CD8-positive, alpha-beta memory T cell (primary cell): ENCODE results near the gene ZNF148. TPM values are rescaled to one million over a fixed set of nuclear protein-coding genes. Genes with fewer than 3 reads are reported as not detected.

Source experiments
- CTCF ChIA-PET: fragments of 350-600 bp; sonication (Branson Sonifier 250); formaldehyde crosslinking; loops from one replicate; lab custom pipeline; 2021; ENCODE audit warnings: antibody characterized with exemption; lab: Charles Lee
- POLR2A ChIA-PET: fragments of 350-600 bp; sonication (Branson Sonifier 250); formaldehyde crosslinking; loops from one replicate; lab custom pipeline; 2021; ENCODE audit warnings: antibody characterized with exemption; lab: Charles Lee
- DNase-seq, 5 donors: peaks; one replicate each; pipeline versions ENCODE4 v3.0.0 to v3.0.0-alpha.2; 2020 to 2022; ENCODE audit warnings: mixed read lengths in 1 of 5
- H3K27ac ChIP-seq: one replicate; pipeline ENCODE4 v1.7.0; 2013; ENCODE audit warnings: low read depth, mild to moderate bottlenecking, low read length, moderate library complexity
- H3K27me3 ChIP-seq: 2 replicates; pipeline ENCODE4 v1.7.0; 2013; ENCODE audit warnings: low read length, mild to moderate bottlenecking; ENCODE audit not compliant: insufficient read depth, poor library complexity, severe bottlenecking
- H3K36me3 ChIP-seq: 2 replicates; pipeline ENCODE4 v1.7.0; 2013; ENCODE audit warnings: mild to moderate bottlenecking, low read length, moderate library complexity; ENCODE audit not compliant: insufficient read depth
- H3K4me1 ChIP-seq: 2 replicates; pipeline ENCODE4 v1.7.0; 2013; ENCODE audit warnings: mild to moderate bottlenecking, low read length, moderate library complexity; ENCODE audit not compliant: insufficient read depth
- H3K4me3 ChIP-seq: 2 replicates; pipeline ENCODE4 v1.7.0; 2013; ENCODE audit warnings: mild to moderate bottlenecking, low read length
- H3K9me3 ChIP-seq: 2 replicates; pipeline ENCODE4 v1.7.0; 2013; ENCODE audit warnings: mild to moderate bottlenecking, low read length
- H3K27ac Mint-ChIP-seq, 8 donors: one replicate each; pipeline ENCODE4 v1.8.0; 2020 to 2021; ENCODE audit warnings: mixed read lengths in 8 of 8, mild to moderate bottlenecking in 6 of 8, inconsistent platforms in 3 of 8, moderate library complexity in 3 of 8
- H3K27me3 Mint-ChIP-seq, 2 donors: one replicate each; pipeline ENCODE4 v1.8.0; 2020 to 2021; ENCODE audit warnings: mixed read lengths in 2 of 2, mild to moderate bottlenecking in 1 of 2, moderate library complexity in 1 of 2
- H3K36me3 Mint-ChIP-seq, 3 donors: one replicate each; pipeline ENCODE4 v1.8.0; 2020 to 2021; ENCODE audit warnings: mixed read lengths in 3 of 3, inconsistent platforms in 1 of 3, mild to moderate bottlenecking in 1 of 3
- H3K4me1 Mint-ChIP-seq, 3 donors: one replicate each; pipeline ENCODE4 v1.8.0; 2020 to 2021; ENCODE audit warnings: mixed read lengths in 3 of 3, inconsistent platforms in 1 of 3, mild to moderate bottlenecking in 1 of 3
- H3K4me3 Mint-ChIP-seq, 7 donors: one replicate each; pipeline ENCODE4 v1.8.0; 2020 to 2021; ENCODE audit warnings: mixed read lengths in 7 of 7, mild to moderate bottlenecking in 6 of 7, moderate library complexity in 4 of 7, inconsistent platforms in 2 of 7
- H3K9me3 Mint-ChIP-seq, 5 donors: one replicate each; pipeline ENCODE4 v1.8.0; 2020 to 2022; ENCODE audit warnings: mixed read lengths in 5 of 5, mild to moderate bottlenecking in 3 of 5, moderate library complexity in 2 of 5, inconsistent platforms in 1 of 5
- polyA plus RNA-seq: library from polyadenylated mRNA; unstranded; fragments of 300-500 nt; fragmentation: Illumina TruSeq; gene quantifications from one replicate; pipeline ENCODE4 v1.2.3, GENCODE V29; 2021
- total RNA-seq, 2 experiments: library from RNA; stranded (reverse); gene quantifications; one replicate each; pipeline ENCODE4 v1.2.3, GENCODE V29; 2021

ZNF148 gene
- total and polyA plus RNA-seq, 3 experiments from 2014 or later: 35.4 to 69.6 (median 39.3) TPM

GRCh38 chr3:125267460-125267859, 107.7 kb downstream of the ZNF148 start:
- no peak overlapping the region for H3K4me3 Mint-ChIP-seq
- Histone ChIP-seq H3K4me3 (no peak overlapping the region), H3K36me3 (no peaks in the 10 kb centered on the region), H3K27me3 (no peaks in the 10 kb centered on the region), H3K4me1 (no peaks in the 10 kb centered on the region), H3K9me3 (no peaks in the 10 kb centered on the region), H3K27ac (no peak overlapping the region)
- CTCF ChIA-PET: interaction anchor here (0.6 kb wide), 1 partner anchor 113 kb away, joined by 3 read pairs; no protein-coding TSS in a partner anchor
- H3K4me1 Mint-ChIP-seq: peaks cover 19 to 32% (median 28%) of the 10 kb centered on the region in 3 donors
- peaks cover 0 to 57% (median 27%) of the 10 kb centered on the region in 3 donors for H3K36me3 Mint-ChIP-seq
- POLR2A ChIA-PET: no interaction called here
- H3K27ac Mint-ChIP-seq: peak overlapping the region in 1 of 8 donors; percentile 1
- no peaks in the 10 kb centered on the region for H3K9me3 Mint-ChIP-seq
- DNase-seq: no peak
- H3K27me3 Mint-ChIP-seq: no peaks in the 10 kb centered on the region

- H3K36me3 ChIP-seq: no peaks in the 10 kb centered on the region
- ChIA-PET POLR2A (no interaction called here), CTCF (interaction anchor here (0.6 kb wide), 1 partner anchor 113 kb away, joined by 3 read pairs; no protein-coding TSS in a partner anchor)
- DNase-seq: no peak
- H3K27ac Mint-ChIP-seq: no peak overlapping the region
- H3K9me3 Mint-ChIP-seq: no peaks in the 10 kb centered on the region
- H3K4me3 ChIP-seq: no peak overlapping the region
- H3K4me1 ChIP-seq: no peaks in the 10 kb centered on the region
- no peaks in the 10 kb centered on the region for H3K27me3 ChIP-seq
- peaks cover 0 to 55% (median 25%) of the 10 kb centered on the region in 3 donors for H3K36me3 Mint-ChIP-seq
- H3K27ac ChIP-seq: no peak overlapping the region
- no peaks in the 10 kb centered on the region for H3K27me3 Mint-ChIP-seq
- H3K4me1 Mint-ChIP-seq: peaks cover 19 to 32% (median 31%) of the 10 kb centered on the region in 3 donors
- no peaks in the 10 kb centered on the region for H3K9me3 ChIP-seq
- no peak overlapping the region for H3K4me3 Mint-ChIP-seq
Measured at GRCh38 chr3:125266971-125267370, 108.2 kb downstream of the ZNF148 start.

GRCh38 chr3:125262161-125262560, 113.0 kb downstream of the ZNF148 start:
- ChIA-PET CTCF (interaction anchor here (0.6 kb wide), 1 partner anchor 302 kb away, joined by 3 read pairs; no protein-coding TSS in a partner anchor), POLR2A (no interaction called here)

GRCh38 chr3:125261031-125261430, 114.1 kb downstream of the ZNF148 start:
- Mint-ChIP-seq H3K4me3 (no peak overlapping the region), H3K4me1 (peaks cover 5 to 17% (median 6%) of the 10 kb centered on the region in 3 donors), H3K9me3 (peaks cover 2 to 9% (median 6%) of the 10 kb centered on the region in 5 donors), H3K36me3 (peaks cover 14 to 47% (median 20%) of the 10 kb centered on the region in 3 donors), H3K27ac (peak overlapping the region in 1 of 8 donors; percentile 14), H3K27me3 (no peaks in the 10 kb centered on the region)
- H3K27ac ChIP-seq: no peak overlapping the region
- no peak for DNase-seq
- CTCF ChIA-PET: no interaction called here
- H3K36me3 ChIP-seq: no peaks in the 10 kb centered on the region
- no peaks in the 10 kb centered on the region for H3K9me3 ChIP-seq
- no peaks in the 10 kb centered on the region for H3K27me3 ChIP-seq
- H3K4me1 ChIP-seq: no peaks in the 10 kb centered on the region
- H3K4me3 ChIP-seq: no peak overlapping the region
- POLR2A ChIA-PET: no interaction called here

More at GRCh38 chr3:125262161-125262560, 113.0 kb downstream of the ZNF148 start:
- H3K4me1 Mint-ChIP-seq: peaks cover 15 to 29% (median 15%) of the 10 kb centered on the region in 3 donors
- H3K4me3 Mint-ChIP-seq: no peak overlapping the region
- no peaks in the 10 kb centered on the region for H3K36me3 ChIP-seq
- no peak overlapping the region for H3K4me3 ChIP-seq
- no peak overlapping the region for H3K27ac ChIP-seq
- H3K9me3 Mint-ChIP-seq: peaks cover 2 to 5% (median 3%) of the 10 kb centered on the region in 5 donors
- no peak overlapping the region for H3K27ac Mint-ChIP-seq
- no peaks in the 10 kb centered on the region for H3K27me3 ChIP-seq
- H3K27me3 Mint-ChIP-seq: no peaks in the 10 kb centered on the region
- peaks cover 6 to 46% (median 20%) of the 10 kb centered on the region in 3 donors for H3K36me3 Mint-ChIP-seq
- no peaks in the 10 kb centered on the region for H3K4me1 ChIP-seq
- DNase-seq: no peak
- H3K9me3 ChIP-seq: no peaks in the 10 kb centered on the region

DNA sequence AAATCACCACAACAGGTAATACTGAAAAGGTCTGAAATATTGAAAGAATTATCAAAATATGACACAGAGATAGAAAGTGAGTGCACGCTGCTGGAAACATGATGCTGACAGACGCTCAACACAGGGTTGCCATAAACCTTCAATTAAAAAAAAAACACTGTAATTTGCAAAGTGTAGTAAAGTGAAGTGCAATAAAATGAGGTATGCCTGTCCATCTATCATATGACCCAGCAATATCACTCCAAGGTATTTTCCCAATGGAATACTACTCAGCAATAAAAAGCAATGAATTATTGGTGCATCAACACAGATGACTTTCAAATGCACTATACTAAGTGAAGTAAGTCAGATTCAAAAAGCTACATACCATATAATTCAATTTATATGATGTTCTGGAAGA, 115.0 kb downstream of the ZNF148 start:
- Histone ChIP-seq H3K4me1 (no peaks in the 10 kb centered on the region), H3K36me3 (no peaks in the 10 kb centered on the region), H3K9me3 (no peaks in the 10 kb centered on the region), H3K27ac (no peak overlapping the region), H3K4me3 (no peak overlapping the region), H3K27me3 (no peaks in the 10 kb centered on the region)
- CTCF ChIA-PET: no interaction called here
- H3K27ac Mint-ChIP-seq: peak overlapping the region in 2 of 8 donors; percentile 22 to 25
- H3K4me1 Mint-ChIP-seq: peaks cover 5 to 13% (median 6%) of the 10 kb centered on the region in 3 donors
- peaks cover 2 to 9% (median 6%) of the 10 kb centered on the region in 5 donors for H3K9me3 Mint-ChIP-seq
- DNase-seq: no peak
- no peaks in the 10 kb centered on the region for H3K27me3 Mint-ChIP-seq
- no peak overlapping the region for H3K4me3 Mint-ChIP-seq
- H3K36me3 Mint-ChIP-seq: peaks cover 14 to 47% (median 19%) of the 10 kb centered on the region in 3 donors
- POLR2A ChIA-PET: no interaction called here

DNA sequence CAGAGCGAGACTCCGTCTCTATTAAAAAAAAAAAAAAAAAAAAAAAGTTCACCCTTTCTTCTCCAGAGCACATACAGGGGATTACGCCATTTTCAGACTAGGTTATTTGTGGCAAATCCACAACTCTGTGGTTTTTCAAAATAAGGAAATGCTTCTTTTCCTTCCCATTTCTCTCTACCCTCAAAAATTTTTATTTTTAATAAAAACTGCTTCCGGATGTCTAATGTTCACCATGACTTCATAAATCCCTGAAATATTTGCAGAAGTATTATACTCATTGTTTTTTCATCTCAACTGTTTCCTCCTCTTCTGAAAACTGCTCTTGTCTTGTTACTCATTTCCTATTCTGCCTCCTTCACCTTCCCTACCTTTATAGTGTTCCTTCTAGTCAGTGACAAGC, 117.6 kb downstream of the ZNF148 start:
- Mint-ChIP-seq H3K9me3 (peaks cover 2 to 9% (median 6%) of the 10 kb centered on the region in 5 donors), H3K27ac (no peak overlapping the region), H3K4me1 (peaks cover 5 to 21% (median 6%) of the 10 kb centered on the region in 3 donors), H3K27me3 (no peaks in the 10 kb centered on the region), H3K36me3 (peaks cover 14 to 37% (median 16%) of the 10 kb centered on the region in 3 donors), H3K4me3 (no peak overlapping the region)
- DNase-seq: no peak
- CTCF ChIA-PET: no interaction called here
- Histone ChIP-seq H3K9me3 (no peaks in the 10 kb centered on the region), H3K27me3 (no peaks in the 10 kb centered on the region), H3K4me1 (no peaks in the 10 kb centered on the region), H3K4me3 (no peak overlapping the region), H3K27ac (no peak overlapping the region), H3K36me3 (no peaks in the 10 kb centered on the region)
- POLR2A ChIA-PET: no interaction called here

DNA sequence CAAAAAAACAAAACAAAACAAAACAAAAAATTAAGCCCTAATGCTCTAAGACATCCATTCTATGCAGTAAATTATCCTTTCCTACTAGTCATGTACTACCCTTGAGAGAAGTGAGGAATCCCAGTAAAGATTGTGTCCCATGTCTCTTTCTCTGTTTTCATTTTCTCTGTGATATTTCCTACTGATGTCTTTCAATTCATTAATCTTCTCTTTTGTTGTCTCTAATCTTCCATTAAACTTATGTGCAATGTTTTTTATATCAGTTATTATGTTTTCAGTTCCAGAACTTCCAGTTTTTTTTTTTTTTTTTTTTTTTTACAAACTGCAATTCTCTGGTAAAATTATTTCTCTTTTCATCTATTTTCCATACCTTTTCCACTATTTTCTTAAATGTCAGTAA, 118.5 kb downstream of the ZNF148 start:
- H3K9me3 Mint-ChIP-seq: peaks cover 2 to 9% (median 6%) of the 10 kb centered on the region in 5 donors
- H3K4me1 Mint-ChIP-seq: peaks cover 2 to 21% (median 6%) of the 10 kb centered on the region in 3 donors
- H3K9me3 ChIP-seq: no peaks in the 10 kb centered on the region
- H3K4me3 Mint-ChIP-seq: no peak overlapping the region
- no peak for DNase-seq
- CTCF ChIA-PET: no interaction called here
- no peaks in the 10 kb centered on the region for H3K27me3 ChIP-seq
- no peak overlapping the region for H3K27ac ChIP-seq
- no peaks in the 10 kb centered on the region for H3K36me3 ChIP-seq
- no peak overlapping the region for H3K4me3 ChIP-seq
- H3K36me3 Mint-ChIP-seq: peaks cover 14 to 38% (median 16%) of the 10 kb centered on the region in 3 donors
- H3K4me1 ChIP-seq: no peaks in the 10 kb centered on the region
- no peaks in the 10 kb centered on the region for H3K27me3 Mint-ChIP-seq
- POLR2A ChIA-PET: no interaction called here
- no peak overlapping the region for H3K27ac Mint-ChIP-seq

- DNase-seq: no peak
- Histone ChIP-seq H3K27me3 (no peaks in the 10 kb centered on the region), H3K9me3 (no peaks in the 10 kb centered on the region), H3K4me1 (no peaks in the 10 kb centered on the region), H3K36me3 (no peaks in the 10 kb centered on the region), H3K4me3 (no peak overlapping the region), H3K27ac (no peak overlapping the region)
- CTCF ChIA-PET: no interaction called here
- Mint-ChIP-seq H3K27me3 (no peaks in the 10 kb centered on the region), H3K36me3 (peaks cover 6 to 24% (median 9%) of the 10 kb centered on the region in 3 donors), H3K9me3 (no peaks in the 10 kb centered on the region), H3K4me3 (no peak overlapping the region), H3K4me1 (peaks cover 4 to 7% (median 7%) of the 10 kb centered on the region in 3 donors), H3K27ac (no peak overlapping the region)
- POLR2A ChIA-PET: no interaction called here
Measured at GRCh38 chr3:125250973-125251372, 124.2 kb downstream of the ZNF148 start.
